ENCODE measurements around the gene ABCG2.
A peak's percentile ranks its signal among the peaks of the same experiment; 100 is the strongest.

The ABCG2 gene

DNA sequence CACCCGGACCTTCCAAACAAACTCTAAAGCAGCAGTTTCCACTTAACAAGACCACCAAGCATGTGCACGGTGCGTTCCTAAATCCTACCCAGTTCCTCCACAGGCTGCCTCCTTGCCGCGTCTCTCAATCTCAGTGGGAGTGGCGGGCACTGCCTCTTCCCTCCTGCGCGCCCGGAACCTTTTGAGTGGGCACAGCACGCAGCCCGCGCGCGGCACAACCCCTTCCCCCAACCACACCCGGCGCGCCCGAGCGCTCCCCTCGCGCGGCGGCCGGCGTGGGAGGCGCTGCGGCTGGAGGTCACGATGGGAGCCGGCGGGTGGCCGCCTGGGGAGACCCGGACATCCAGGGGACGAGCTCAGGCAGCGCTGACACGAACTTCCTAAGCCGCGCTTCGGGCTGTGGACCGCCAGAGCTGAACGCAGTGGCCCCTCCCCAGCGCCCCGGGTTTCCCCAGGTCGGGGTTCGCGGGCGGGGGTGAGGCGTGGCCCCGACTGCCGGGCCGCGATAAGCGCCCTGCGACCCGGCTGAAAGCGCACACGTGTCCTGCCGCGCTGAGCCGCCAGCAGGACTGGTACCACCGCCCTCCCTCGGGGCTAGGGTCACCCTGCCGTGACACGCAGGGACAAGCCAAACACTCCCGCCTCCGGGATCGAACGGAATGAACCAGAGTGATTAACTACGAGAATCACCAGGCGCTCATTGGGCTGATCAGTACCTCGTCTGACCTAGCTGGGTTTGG is at the start of gene ABCG2:
Gene ABCG2 (minus strand): TSS at position 151 of the 740 bp plus-strand sequence. CDS start 18,644 bp downstream, outside the sequence.
- no peak for DNase-seq (ENCODE audit: low read depth)

DNA sequence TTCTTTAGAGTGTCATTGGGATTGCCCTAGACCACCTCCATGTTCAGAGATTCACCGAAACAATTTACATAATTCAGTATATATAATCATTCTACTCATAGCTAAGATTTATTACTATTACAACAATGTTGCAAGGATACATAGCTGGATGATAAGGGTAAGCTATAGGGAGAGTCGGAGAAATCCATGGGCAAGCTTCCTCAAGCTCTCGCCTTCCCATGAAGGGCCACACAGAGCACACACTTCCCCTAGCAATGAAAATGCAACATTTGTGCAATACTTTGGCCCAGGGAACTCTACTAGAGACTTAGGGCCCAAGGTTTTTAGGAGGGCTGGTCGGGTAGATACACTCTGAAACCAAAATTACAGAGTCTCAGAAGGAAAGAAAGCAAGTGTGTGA is 49.7 kb upstream of the ABCG2 start:
- no peak for DNase-seq (ENCODE audit: low read depth)

- no peak for DNase-seq (ENCODE audit: low read depth)
Measured at GRCh38 chr4:88207171-88207570, 48.7 kb upstream of the ABCG2 start.

- no peak for DNase-seq (ENCODE audit: low read depth)
Measured at GRCh38 chr4:88204882-88205281, 46.4 kb upstream of the ABCG2 start.

GRCh38 chr4:88202443-88202842 is 44.0 kb upstream of the ABCG2 start:
- DNase-seq (ENCODE audit: low read depth): no peak

GRCh38 chr4:88200186-88200585 is 41.7 kb upstream of the ABCG2 start:
- DNase-seq (ENCODE audit: low read depth): no peak

GRCh38 chr4:88196523-88197185 is 38.2 kb upstream of the ABCG2 start:
- no peak for DNase-seq (ENCODE audit: low read depth)

DNA sequence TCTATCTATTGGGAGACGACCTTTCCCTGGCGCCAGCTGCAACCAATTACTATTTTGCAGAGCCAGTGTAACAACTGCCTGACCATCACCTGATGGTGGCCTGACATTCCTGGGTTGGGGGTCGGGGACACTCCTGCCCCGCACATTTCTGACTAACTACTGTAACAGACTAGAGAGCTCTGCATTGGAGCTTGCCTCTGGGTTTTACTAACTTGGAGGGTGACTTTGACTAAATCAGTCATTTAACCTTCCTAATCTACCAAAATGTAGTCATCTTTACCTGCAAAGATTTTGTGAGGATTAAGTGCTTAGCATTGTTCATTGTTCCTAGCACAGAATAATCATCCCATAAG is 37.5 kb upstream of the ABCG2 start:
- no peak for DNase-seq (ENCODE audit: low read depth)

DNA sequence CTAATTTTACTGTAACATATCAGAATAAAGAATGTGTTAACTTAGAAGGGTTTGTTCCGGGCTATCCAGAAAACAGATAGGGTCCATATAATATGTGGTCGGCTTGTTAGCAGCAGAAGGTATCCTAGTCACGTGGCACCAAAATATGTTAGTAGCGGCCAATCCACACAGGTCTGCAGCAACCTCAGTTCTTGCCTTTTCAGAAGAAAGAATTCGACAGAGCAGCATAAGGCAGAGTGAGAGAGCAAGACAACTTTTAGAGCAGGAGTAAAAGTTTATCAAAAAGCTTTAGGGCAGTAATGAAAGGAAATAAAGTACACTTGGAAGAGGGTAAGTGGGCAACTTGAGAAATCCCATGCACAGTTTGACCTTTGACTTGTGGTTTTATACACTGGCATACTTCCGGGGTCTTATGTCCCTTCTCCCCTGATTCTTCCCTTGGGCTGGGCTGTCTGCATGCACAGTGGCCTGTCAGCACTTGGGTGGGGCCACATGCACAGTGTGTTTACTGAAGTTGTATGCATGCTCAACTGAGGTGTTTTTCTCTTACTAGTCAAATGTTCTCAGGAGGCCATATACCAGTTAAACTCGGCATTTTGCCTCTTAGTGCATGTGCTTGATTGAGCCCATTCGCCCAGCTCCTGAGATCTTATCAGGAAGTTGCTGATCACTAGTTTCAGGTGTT is 37.0 kb upstream of the ABCG2 start:
- DNase-seq (ENCODE audit: low read depth): no peak

GRCh38 chr4:88191404-88191803 is 33.0 kb upstream of the ABCG2 start:
- no peak for DNase-seq (ENCODE audit: low read depth)

DNA sequence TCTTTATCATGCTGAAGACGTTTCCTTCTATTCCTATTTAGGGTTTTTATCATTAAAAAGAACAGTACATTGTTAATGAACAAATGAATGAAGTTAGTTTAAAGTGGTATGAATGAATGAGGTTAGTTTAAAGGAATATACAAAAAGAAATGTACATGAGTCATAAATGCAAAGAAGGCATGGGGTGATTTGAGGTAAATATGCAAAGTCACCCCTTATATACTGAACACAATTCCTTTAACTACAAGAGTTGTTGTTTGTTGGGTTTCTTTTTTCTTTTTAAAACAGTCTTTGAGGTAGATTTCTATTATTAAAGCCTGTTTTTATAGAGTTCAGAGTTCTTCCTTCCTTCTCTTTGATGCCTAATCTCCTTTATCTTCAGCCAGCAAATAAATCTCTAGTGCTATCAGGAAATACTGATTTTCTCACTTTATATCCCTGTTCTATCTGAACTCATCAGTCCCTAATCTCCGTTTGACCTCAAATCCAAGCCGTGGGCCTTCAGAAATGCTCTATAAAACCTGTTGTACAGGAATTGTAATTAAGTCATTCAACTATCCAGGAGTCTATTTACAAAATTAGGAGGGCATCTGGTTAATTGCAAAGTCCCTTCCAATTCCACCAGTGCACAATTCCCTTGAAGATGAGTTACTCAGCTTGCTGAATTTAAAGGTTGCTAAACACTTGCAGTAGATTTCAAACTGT is 31.6 kb upstream of the ABCG2 start:
- no peak for DNase-seq (ENCODE audit: low read depth)

DNA sequence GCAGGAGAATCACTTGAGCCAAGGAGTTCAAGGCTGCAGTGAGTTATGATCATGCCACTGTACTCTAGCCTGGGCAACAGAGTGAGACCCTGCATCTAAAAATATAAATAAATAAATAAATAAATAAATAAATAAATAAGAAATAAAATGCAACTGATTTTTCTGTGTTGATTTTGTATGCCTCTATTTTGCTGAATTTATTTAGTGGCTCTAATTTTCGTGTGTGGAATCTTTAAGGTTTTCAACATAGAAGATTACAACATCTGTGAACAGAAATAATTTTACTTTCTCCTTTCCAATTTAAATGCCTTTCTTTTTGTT is 30.9 kb upstream of the ABCG2 start:
- no peak for DNase-seq (ENCODE audit: low read depth)

DNA sequence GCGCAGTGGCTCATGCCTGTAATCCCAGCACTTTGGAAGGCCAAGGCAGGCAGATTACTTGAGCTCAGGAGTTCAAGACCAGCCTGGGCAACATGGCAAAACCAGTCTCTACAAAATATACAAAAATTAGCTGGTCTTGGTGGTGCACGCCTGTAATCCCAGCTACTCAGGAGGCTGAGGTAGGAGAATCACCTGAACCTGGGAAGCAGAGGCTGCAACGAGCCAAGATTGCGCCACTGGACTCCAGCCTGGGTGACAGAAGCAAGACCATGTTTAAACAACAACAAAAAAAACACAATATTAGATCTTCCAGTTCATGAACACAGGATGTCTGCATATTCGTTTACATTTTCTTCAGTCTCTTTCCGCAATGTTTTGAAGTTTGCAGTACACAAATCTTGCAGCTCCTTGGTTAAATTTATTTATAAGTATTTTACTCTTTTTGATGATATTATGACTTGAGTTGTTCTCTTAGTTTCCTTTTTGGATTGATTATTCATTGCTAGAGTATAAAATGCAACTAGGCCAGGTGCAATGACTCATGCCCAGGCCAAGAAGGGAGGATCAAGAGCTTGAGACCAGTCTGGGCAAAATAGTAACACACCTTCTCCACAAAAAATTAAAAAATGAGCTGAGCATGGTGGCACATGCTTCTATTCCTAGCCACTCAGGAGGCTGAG is 30.4 kb upstream of the ABCG2 start:
- DNase-seq (ENCODE audit: low read depth): no peak

GRCh38 chr4:88187766-88188165 is 29.3 kb upstream of the ABCG2 start:
- DNase-seq (ENCODE audit: low read depth): no peak

GRCh38 chr4:88185906-88186305 is 27.5 kb upstream of the ABCG2 start:
- no peak for DNase-seq (ENCODE audit: low read depth)

GRCh38 chr4:88179261-88179660 is 20.8 kb upstream of the ABCG2 start:
- no peak for DNase-seq (ENCODE audit: low read depth)

DNA sequence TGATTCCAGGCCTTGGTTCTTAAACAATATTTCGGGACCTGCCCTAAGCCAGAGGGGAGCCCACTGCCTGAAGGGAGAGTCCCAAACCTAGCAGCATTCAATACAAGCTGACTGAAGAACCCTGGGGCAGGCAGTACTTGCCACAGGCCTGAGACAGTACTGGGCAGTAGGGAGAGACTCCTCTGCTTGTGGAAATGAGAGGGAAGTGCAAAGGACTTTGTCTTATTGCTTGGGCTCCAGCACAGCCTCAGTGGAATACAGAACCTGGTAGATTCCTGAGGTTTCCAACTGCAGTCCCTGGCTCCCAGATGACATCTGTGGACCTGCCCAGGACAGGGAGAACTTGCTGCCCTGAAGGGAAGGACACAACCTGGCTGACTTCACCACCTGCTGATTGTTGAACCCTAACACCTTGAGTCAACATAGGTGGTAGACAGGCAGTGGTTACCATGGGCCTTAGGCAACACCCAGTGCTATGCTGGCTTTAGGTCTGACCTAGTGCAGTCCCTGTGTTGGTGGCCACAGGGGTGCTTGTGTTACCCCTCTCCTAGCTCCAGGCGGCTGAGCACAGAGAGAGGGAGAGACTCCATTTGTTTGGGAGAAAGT is 20.3 kb upstream of the ABCG2 start:
- DNase-seq (ENCODE audit: low read depth): no peak

DNA sequence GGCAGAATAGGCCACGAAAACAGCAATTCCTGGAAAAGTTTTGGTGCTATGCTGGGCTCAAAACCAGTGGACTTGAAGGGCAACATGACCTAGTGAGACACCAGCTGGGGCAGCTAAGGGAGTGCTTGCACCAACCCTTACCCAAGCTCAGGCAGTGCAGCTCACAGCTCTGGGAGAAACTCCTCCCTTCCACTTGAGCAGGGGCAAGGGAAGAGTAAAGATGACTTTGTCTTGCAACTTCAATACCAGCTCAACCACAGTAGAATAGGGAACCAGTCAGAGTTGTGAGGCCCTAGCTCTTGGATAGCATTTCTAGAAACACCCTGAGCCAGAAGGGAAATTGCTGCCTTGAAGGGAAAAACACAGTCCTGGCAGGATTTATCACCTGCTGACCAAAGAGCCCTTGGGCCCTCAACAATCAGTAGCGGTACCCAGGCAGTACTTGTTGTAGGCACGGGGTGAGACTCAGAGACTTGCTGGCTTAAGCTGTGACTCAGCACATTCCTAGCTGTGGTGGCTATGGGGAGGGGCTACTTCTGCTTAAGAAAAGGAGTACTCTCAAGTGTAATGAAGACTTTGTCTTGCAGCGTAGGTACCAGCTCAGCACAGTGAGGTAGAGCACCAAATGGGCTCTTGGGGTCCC is 19.7 kb upstream of the ABCG2 start:
- peak; percentile 46 for DNase-seq (ENCODE audit: low read depth)

DNA sequence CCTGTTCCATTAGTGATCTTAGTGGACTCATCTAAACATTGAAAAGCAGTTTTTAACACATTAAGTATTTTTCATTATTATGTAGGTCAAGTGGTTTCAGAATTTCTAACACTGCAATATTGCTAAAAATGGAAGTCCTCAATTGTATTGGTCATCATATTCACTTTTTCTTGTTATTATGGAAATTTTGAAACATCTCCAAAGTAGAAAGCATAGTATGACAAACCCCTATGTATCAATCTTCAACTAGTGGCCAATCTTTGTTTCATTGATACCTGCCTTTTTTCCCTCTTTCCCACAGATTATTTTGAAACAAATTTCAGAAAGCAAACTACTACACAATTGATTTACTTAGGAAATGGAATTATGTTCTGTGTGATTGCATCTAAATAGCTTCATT is 14.5 kb upstream of the ABCG2 start:
- no peak for DNase-seq (ENCODE audit: low read depth)

GRCh38 chr4:88171206-88171605 is 12.8 kb upstream of the ABCG2 start:
- DNase-seq (ENCODE audit: low read depth): no peak

DNA sequence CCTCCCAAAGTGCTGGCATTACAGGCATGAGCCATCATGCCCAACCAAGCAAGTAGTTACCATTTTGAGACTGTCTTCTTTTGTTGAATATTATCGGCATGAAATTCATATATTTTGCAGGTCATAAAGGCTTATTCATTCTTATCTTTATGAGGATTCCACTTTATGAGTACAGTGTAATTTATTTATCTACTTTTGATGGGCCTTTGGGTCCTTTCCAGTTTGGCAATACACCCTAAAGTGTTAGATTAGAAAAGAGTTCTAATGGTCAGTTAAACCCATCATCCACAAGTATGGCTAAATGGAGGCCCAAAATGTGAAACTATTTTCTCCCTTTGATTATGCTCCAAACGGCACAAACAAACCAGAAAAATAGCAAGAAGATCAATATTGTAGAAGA is 10.9 kb upstream of the ABCG2 start:
- no peak for DNase-seq (ENCODE audit: low read depth)

Data from GM04504 (cell line).